GM12875 (cell line): Measurements from ENCODE around the gene CCDC15.

ENCODE experiments used
- H3K4me3 ChIP-seq: one replicate; pipeline ENCODE4 v1.5.1; 2011; ENCODE audit warnings: low read depth, low read length, control low read depth
- TF ChIP-seq, protein P1 (sequence below): IDR thresholded peaks from 2 replicates; pipeline ENCODE4 v1.5.1; 2011; ENCODE audit warnings: low read depth, mild to moderate bottlenecking, control low read depth, inconsistent platforms, low read length, moderate library complexity, borderline replicate concordance; ENCODE audit not compliant: insufficient read depth

Gene CCDC15

DNA sequence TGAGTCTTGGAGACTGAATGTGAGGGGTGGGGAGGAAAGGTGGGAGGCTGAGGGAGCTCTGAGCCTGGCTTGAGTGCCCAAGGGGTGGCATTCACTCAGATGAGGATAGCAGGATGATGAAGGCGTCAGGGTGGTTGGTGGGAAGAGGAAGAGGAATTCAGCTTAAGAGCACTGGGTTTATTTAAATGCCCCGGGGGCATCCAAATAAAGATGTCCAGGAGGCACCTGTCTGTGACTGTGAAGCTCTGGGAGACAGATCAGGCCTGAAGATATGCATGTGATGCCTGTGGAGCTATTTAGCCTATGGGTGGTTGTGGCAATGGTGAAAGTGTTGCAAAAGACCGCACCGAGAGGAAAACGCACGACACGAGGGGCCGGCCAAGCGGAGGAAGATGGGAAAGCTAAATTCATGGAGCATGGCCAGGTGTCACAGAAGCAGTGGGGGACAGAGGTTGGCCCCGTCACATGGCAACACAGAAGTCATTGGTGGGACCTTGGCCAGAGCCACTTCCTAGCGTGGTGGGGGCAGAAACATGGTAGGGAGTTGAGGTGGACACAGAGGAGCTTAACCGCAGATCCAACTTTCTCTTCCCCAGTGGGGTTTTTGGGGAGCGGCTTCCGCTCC is 124.6 kb downstream of the CCDC15 start:
- TF ChIP-seq, protein P1, sequence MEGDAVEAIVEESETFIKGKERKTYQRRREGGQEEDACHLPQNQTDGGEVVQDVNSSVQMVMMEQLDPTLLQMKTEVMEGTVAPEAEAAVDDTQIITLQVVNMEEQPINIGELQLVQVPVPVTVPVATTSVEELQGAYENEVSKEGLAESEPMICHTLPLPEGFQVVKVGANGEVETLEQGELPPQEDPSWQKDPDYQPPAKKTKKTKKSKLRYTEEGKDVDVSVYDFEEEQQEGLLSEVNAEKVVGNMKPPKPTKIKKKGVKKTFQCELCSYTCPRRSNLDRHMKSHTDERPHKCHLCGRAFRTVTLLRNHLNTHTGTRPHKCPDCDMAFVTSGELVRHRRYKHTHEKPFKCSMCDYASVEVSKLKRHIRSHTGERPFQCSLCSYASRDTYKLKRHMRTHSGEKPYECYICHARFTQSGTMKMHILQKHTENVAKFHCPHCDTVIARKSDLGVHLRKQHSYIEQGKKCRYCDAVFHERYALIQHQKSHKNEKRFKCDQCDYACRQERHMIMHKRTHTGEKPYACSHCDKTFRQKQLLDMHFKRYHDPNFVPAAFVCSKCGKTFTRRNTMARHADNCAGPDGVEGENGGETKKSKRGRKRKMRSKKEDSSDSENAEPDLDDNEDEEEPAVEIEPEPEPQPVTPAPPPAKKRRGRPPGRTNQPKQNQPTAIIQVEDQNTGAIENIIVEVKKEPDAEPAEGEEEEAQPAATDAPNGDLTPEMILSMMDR = no peak
- H3K4me3 ChIP-seq = no peak overlapping the region

DNA sequence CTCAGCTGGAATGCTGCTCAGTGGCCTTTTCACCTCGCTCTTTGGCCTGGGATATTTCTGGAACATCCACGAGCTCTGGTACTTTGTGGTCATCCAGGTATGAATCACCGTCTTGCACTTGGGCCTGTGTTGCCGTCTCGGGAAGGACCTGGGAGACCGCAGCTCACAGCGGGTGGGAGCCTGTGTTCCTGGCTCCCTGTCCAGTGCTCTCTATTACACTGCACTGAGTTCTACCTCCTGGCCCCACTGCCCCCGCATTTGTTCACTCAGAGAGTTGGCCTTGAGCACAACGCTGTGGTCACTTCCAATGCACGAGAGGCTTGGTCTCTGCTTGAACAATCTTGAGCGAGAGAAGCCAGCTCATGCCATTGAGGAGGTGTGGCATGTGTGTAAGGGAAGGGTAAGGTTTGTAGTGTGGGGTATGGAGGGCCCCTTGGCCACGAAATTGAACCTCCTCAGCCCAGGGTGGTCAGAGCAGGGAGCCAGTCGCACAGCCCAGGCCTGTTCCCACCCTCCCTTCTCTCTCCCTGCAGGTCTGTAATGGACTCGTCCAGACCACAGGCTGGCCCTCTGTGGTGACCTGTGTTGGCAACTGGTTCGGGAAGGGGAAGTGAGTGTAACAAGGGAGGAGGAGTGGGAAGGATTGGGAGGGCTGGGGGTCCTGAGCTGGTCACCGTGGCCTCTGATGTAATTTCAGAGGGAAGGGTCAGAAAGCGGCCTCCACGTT is 125.3 kb downstream of the CCDC15 start:
- no peak overlapping the region for H3K4me3 ChIP-seq
- TF ChIP-seq, protein P1 = no peak

DNA sequence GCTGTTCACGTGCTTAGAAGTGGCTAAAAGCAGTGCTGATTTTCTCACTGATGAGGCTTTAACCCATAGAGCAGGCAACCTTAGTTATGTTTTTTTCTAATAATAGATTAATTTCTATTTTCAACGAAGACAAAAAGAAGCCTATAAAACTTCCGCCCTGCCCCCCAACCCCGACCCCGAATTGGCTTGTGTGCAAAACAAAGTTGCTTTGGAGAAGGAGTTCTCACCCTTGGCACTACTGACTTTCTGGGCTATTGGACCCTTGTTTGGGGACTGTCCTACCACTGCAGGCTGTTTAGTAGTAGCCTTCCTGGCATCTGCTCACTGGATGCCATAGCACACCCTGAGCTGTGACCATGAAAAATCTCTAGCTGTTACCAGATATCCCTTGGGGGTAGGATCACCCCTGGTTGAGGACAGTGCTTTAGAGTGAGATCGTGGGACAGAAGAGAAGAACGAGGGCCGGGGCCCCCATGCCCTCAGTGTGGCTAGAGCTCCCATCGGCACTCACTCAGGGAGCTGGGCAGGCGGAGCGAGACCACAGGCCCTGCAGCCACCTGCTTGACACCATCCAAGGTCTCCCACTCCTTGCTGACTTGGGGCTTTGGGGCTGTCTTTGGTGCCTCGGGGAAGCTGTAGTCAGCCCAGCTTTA is 126.0 kb downstream of the CCDC15 start:
- TF ChIP-seq, protein P1 = no peak

DNA sequence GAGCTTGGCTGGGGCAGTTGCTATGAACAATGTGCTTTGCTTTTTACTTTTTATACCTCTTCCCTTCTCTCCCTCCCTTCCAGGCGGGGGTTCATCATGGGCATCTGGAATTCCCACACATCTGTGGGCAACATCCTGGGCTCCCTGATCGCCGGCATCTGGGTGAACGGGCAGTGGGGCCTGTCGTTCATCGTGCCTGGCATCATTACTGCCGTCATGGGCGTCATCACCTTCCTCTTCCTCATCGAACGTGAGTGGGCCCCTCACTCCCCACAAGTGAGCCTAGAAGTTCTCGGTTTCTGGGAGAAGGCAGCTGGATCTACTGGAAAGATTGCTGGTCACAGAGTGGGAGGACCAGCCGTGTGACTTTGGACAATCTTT is 126.5 kb downstream of the CCDC15 start:
- TF ChIP-seq, protein P1 = no peak
- no peak overlapping the region for H3K4me3 ChIP-seq

More for the DNA sequence above, 126.0 kb downstream of the CCDC15 start:
- H3K4me3 ChIP-seq = no peak overlapping the region

DNA sequence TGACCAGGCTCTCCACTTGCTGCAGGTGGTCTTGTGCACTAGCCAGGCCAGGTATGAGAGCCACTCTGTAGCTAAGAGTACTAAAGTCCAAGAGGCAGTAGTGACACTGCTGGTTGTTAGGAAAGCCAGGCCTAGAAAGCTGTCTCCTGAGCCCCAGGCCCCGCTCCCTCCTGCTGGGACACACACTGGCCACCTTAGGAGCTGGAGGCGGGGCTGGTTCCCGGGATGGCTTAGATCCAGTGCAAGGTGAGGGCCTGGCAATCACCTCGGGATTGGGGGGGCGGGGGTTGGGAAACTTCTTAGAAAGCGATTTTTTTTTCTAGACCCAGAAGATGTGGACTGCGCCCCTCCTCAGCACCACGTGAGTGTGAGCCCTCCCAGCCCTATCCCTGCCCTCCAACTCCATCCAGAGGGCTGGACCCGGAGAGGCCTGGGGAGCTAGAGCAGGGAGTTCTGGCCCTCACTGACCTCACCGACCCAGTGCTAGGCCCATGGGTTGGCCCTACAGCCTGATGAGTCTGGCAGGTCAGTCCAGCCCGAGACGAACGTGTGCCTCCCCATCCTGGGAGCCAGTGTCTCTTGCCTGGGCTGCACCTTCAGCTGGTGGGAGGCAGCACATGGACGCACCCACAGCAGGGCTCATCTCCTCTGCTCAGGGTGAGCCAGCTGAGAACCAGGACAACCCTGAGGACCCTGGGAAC is 127.2 kb downstream of the CCDC15 start:
- no peak overlapping the region for H3K4me3 ChIP-seq
- TF ChIP-seq, protein P1 = no peak

DNA sequence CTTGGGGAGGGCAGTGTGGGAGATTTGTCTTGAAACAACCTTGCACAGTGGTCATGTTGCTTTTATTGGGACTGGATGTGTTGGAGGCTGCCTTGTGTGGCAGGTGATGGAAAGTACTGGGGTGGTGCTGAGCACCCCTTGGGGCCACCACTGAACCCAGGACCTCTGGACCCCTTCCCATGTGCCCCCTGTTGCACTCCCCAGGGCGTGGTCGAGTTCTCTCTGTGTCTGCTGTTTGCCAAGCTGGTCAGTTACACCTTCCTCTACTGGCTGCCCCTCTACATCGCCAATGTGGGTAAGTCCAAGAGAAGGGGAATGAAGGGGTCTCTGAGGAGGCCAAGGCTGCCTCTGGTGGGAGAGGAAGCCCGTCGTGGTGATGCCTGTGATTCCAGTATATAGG is 128.0 kb downstream of the CCDC15 start:
- no peak overlapping the region for H3K4me3 ChIP-seq
- TF ChIP-seq, protein P1 = no peak
